Measurements from ENCODE around the gene SH2D1A. TPM values are rescaled to one million over a fixed set of nuclear protein-coding genes. Genes with fewer than 3 reads are reported as not detected.

The SH2D1A gene
- total RNA-seq, 2 experiments from 2014 or later: 0.63 to 4.3 TPM

DNA sequence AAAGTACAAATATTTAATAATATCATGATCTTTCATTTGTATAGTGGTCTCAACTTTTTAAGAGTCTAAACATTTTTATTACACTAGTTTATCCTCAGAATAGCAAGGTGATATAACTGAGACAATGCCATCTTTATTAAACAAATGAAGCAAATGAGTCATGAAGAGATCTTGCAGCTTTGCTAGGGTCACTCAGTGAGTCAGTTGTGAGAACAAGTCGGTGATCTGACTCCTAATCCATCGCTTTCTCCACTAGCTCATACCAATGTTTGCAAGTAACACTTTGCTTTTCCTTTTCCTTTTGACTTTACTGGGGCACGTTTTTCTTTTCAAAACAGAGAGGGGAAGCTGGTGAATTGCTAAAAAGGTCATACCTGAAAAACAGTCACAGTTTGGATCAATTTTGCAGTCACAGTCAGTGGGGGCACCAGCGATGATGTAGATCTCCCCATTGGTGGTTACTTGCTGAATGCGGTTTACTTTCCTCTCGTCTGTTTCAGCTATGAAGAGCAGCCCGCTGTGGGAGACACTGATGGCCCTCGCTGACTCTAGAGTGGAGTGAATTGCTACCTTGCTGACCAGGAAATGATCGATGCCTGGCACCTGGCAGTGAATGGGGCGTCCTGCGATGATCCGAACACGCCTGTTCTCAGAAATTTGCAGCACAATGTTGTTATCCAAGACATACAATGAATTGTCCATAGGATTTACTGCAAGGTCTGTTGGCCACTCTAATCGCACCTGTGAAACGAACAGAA lies 75.7 kb downstream of the SH2D1A start:
- intact Hi-C loops (cut with micrococcal nuclease; ENCODE audit: unreplicated experiment): no loop called here
- Histone ChIP-seq H4K20me1 (ENCODE audit: insufficient read depth, low read length) (no peaks in the 10 kb centered on the region), H2AFZ (ENCODE audit: low read length) (no peak overlapping the region), H3K4me1 (ENCODE audit: insufficient read depth, low read length, poor library complexity, severe bottlenecking) (no peaks in the 10 kb centered on the region), H3K36me3 (ENCODE audit: insufficient read depth, low read length) (no peaks in the 10 kb centered on the region), H3K4me3 (ENCODE audit: low read depth, low read length, poor library complexity, severe bottlenecking) (no peak overlapping the region), H3K79me2 (ENCODE audit: insufficient read depth, low read depth, low read length) (no peaks in the 10 kb centered on the region), H3K27ac (ENCODE audit: low read depth, low read length, poor library complexity, severe bottlenecking) (no peak overlapping the region), H3K9me3 (ENCODE audit: low read length) (no peaks in the 10 kb centered on the region), H3K9me2 (ENCODE audit: insufficient read depth, low read length) (no peaks in the 10 kb centered on the region), H3K4me2 (ENCODE audit: low read length) (no peak overlapping the region)
- CTCF ChIA-PET (ENCODE audit: unreplicated experiment): no interaction called here
- no TSS peak for BruUV-seq (replicated peaks)
- TF ChIP-seq, protein P1, sequence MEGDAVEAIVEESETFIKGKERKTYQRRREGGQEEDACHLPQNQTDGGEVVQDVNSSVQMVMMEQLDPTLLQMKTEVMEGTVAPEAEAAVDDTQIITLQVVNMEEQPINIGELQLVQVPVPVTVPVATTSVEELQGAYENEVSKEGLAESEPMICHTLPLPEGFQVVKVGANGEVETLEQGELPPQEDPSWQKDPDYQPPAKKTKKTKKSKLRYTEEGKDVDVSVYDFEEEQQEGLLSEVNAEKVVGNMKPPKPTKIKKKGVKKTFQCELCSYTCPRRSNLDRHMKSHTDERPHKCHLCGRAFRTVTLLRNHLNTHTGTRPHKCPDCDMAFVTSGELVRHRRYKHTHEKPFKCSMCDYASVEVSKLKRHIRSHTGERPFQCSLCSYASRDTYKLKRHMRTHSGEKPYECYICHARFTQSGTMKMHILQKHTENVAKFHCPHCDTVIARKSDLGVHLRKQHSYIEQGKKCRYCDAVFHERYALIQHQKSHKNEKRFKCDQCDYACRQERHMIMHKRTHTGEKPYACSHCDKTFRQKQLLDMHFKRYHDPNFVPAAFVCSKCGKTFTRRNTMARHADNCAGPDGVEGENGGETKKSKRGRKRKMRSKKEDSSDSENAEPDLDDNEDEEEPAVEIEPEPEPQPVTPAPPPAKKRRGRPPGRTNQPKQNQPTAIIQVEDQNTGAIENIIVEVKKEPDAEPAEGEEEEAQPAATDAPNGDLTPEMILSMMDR (conservative IDR thresholded peaks at IDR 0.05; ENCODE audit: low read length): no peak
- TF ChIP-seq EZH2phosphoT487 (IDR thresholded peaks at IDR 0.05; ENCODE audit: borderline replicate concordance, low read depth, low read length): no peak
- DNase-seq (ENCODE audit: low spot score): no peak
- POLR2A ChIA-PET: interaction anchor here (0.7 kb wide), 1 partner anchor 34 kb away, joined by 3 read pairs; no protein-coding TSS in a partner anchor

Small RNA genes within 50 kb of the gene (small RNA-seq; reads per million reads assigned to genes)
- not detected for gene AL022718.1

Other genes starting within 250 kb of the SH2D1A start
- not detected in 2 replicates for gene TEX13D, start 13.9 kb upstream of the SH2D1A start, total RNA-seq (2014; rRNA removed; shearing (Covaris generic))
- not detected in 2 replicates for gene TEX13D, start 13.9 kb upstream of the SH2D1A start, total RNA-seq (2022)

Measured in OCI-LY7 (cell line).